TTC549 (cell line): ENCODE measurements around the gene TNRC6B.

ENCODE experiments used
- FAIRE-seq: peaks from 2 replicates; lab custom pipeline; 2012; peaks lifted over from hg19 to GRCh38; lab: Jason Lieb, UNC

Gene TNRC6B

DNA sequence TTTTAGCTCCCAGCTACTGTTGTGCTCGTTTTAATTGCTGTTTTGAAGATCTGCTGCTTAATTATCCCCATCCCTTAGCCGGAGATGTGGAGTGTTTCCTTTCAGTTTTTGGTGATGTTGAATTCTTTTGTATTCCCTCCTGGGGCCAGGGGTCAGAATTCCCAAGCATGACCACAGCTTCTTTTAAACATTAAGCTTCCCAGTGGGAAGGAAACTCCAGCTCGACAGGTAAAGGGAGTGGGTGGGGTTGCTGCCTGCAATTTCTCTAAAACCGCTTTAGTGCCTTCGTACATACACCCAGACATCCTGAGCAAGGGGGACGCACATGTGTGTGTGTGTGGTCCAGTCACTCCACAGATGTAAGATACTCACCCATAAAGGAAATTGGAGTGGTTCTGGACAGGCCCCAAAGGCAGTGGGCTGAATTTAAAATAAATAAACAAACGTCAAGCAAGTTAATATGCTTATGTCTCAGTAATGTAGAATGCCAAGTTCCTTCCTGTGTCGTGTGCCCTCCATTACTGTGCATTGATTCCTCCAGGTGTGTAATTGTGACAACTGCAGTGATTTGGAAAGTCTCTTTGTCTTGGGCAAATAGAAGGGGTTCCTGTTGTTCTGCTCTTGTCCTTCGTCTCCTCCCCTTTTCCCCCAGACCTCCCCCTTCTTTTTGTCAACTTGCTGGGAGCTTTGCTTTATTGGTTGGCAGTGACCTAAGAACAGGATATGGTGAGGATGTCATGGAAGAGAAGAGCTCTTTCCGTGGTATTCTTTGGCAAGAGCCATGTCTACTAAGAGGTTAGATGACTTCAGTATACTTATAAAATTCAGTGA, 149.4 kb downstream of the TNRC6B start:
- FAIRE-seq: no peak

DNA sequence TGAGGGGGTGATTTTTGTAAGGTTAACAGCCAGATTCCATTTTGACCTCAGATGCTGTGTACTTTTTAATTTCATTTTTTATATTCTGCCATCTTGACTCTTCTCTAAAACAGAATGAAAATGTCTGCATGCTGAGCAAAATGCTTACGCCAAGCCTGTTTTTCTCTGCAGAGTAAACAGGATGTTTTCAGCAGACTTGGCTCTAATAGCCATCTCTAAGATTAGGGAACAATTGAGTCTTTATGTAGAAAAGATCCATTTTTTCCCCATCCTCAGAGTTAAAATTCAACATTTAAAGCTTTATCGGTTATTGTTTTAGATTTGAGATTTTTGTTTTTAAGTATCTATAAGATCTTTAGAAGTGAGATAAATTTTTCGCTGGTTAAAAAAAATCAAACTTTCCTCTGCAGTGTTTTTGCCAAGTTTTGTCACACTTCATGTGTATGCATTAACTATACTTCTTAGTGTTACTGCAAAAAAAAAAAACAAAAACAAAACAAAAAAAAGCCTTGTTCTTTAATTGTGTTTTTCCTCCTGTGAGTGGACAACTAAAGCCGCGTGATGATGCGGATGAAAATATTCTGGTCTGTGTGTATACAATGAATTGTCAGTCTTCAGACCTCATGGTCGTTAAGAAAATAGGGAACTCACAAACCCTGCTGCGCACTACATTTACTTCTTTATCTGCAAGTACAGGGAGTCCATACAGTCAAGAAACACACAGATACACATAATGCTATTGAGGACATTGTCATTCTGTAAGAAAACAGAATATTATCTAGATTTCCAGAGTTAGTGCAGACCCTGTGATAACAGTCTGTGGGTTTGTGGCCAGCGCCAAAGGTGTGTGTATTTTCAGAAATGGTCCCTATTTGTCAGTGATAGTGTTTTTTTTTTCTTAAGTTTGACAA, 151.1 kb downstream of the TNRC6B start:
- no peak for FAIRE-seq

DNA sequence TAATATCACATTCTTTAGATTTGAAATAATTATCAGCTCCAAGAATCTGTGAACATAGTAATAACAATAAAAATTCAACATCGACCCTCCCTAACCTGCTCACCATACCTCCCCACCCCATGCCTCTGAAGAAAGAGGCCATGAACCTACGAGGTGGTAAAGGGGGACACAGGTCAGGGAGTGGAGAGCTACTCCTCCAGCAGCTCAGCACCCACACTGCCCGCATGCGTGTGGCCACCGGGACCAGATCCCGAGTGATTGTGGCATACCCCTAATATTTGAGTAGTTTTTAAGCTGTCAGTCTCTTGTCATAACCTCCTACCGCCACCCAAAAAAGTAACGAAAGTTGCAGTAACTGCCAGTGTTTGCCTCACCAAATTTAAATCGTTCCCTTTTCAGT, 151.7 kb downstream of the TNRC6B start:
- FAIRE-seq: no peak

DNA sequence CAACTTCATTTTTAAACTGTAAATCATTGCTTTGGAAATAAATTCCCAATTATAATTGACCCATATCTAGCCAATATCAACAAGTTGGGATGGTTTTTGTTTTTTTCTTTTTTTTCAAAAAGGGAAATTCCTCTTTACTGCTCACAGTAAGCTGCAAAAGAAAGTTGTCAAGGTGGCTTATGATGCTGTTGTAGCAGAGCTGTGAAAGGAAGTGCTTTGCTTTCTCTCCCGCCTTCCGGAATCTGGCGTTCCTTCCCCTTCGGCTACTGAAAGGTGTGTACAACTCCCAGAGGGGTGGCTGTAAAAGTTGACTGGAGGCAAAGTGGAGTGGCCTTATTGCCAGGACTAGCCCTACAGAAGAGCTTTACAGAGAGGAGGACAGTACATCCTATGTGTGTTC, 152.4 kb downstream of the TNRC6B start:
- no peak for FAIRE-seq

DNA sequence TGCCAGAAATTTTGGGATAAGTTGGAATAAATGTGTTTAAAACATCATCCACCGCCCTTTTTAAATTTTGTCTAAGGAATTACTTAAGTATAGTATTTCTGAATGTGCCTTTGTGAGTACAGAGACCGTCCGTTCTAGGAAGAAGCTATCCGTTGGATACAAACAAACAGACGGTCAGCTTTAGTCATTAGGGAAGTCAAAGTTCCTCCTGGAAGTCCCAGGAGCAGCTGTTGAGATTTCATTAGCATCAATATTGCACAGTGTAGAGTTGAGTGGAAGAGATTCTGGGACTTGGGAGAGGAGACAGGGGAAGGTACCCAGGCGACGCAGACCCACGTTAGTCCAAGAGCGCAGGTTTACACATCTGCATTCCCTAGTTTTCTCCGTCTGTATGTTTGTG, 152.9 kb downstream of the TNRC6B start:
- no peak for FAIRE-seq

DNA sequence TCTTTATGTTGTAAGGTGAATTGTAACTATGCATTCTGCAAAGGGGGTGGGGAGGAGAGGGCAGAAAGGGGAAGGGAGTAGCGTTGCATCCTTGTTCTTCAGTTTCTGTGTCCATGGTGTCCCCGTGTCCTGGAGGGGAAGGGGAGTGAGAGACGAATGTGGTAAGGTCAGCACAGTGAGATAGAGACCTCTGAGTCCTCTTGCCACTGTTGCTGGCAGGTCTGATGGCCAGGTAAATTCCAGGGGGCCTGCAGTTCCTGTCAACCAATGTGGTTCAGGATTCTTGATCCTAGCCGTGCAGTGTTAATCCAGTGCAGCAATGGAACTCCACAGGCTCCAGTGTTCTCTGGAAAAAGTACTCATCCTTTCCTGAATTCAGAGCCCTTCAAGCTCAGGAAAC, 154.0 kb downstream of the TNRC6B start:
- FAIRE-seq: no peak

DNA sequence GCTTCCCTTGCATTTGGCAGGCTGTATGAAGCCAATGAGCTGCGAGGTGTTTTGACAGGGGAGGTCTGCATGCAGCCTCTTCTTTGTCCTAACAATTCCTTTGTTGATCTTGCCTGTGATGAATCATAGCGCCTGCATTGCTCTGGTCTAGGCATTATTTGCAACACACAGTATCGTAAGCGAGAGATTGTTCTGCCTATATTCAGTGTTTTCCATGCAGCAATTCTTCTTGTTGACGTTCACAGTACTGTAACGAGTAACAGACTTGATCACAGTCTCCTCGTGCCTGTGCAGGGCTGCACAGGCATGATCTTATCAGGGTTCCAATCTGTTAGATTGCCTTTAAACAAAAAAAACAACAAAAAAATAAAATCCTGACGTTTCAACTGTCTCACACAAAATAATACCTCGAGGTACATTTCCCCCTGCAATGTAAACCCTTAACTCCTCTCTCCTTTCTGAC, 154.6 kb downstream of the TNRC6B start:
- FAIRE-seq: no peak

DNA sequence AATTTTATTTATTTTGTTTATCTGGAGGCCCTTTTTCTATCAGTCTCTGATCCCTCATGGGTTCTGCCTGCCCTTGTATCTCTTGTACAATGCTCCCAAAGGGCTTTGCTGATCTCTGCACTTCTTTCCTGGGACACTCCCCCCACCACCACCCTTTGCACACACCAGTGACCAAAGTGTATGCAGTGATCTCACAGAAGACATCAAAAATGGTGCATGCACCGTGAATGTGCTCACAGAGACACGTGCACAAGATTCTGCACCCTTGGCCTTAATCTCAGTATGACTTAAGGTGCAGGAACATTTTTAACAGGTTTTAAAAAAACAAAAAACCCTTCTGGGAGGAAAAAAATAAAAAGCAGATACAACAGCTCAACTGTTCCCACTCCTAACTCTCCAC, 156.3 kb downstream of the TNRC6B start:
- FAIRE-seq: no peak

DNA sequence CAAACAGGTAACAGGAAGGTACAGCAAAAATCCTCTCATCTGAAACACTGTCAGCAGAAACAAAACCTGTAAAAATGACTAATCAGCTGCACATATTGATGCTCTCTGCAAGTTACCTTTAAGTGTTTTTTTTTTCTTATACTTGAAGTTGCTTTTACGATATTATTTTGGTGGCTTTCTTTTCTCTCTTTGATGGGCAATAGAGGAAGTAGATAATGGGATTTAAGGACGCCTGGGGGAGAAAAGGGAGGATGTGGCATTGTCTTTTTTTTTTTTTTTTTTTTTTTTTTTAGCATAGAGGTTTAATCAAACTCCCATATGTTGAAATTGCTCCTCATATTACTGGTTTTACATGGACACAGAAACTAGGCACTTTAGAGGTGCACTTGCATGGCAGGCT, 157.2 kb downstream of the TNRC6B start:
- no peak for FAIRE-seq

DNA sequence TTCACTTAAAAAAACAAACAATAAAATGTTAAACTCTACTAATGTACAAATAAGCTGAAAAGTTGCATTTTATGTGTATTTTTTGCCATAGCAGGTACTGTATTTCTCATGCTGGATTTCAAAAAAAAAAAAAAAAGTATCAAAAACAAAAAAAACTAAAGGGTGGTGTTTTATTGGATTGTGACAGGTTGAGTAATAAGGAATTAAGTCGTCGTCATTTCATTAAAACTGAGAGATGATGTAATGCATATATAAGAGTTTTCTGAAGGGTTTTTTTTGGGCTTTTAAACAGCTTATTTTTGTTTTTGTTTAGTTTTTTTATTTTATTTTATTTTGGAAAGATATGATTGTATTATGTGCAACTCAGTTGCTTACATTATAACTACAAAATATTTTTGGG, 157.6 kb downstream of the TNRC6B start:
- no peak for FAIRE-seq

DNA sequence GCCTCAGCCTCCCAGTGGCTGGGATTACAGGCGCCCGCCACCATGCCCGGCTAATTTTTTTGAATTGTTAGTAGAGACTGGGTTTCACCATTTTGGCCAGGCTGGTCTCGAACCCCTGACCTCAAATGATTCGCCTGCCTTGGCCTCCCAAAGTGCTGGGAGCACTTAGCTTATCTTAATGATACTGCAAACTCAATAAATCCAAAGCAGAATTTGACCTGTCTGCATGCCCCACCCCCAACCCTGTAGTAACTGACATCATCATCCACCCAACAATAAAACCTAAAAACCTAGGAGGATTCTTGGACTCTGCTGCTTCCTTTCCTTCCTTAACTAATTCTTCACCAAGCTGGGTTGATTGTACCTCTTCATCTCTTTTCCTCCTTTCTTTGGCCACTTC, 162.3 kb downstream of the TNRC6B start:
- FAIRE-seq: no peak

DNA sequence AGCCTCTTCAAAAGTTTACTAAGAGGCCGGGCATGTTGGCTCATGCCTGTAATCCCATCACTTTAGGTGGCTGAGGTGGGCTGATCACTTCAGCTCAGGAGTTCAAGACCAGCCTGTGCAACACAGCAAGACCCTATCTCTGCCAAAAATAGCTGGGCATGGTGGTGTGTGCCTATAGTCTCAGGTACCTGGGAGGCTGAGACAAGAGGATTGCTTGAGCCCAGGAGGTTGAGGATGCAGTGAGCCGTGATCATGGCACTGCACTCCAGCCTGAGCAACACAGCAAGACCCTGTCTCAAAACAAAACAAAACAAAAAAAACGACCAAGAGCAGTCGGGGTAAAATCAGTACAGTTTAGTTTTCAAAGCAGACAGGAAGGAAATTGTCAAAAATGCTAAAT, 163.9 kb downstream of the TNRC6B start:
- no peak for FAIRE-seq

DNA sequence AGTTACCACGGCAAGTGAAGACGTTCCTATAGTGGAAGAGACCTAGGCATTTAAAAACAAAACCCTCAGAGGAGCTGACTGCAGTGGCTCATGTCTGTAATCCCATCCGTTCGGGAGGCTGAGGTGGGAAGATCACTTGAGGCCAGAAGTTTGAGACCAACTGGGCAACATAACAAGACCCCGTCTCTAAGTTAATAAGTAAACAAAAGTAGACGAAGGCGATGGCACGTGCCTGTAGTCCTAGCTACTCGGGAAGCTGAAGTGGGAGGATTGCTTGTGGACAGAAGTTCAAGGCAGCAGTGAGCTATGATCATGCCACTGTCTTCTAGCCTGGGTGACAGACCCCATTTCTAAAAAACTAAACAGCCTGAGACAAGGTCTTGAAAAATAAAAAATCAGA, 164.8 kb downstream of the TNRC6B start:
- FAIRE-seq: no peak

DNA sequence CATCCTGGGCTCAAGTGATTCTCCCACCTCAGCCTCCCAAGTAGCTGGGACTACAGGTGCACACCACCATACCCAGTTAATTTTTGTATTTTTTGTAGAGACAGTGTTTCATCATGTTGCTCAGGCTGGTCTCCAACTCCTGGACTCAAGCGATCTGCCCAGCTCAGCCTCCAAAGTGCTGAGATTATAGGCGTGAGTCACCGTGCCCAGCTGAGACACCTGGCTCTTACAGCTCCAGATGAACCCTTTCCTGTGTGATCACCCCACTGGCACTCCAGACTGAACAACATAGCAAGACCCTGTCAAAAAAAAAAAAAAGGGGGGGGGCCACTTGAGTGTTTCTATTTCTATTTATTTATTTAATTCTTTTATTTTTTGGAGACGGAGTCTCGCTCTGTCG, 167.5 kb downstream of the TNRC6B start:
- FAIRE-seq: no peak

DNA sequence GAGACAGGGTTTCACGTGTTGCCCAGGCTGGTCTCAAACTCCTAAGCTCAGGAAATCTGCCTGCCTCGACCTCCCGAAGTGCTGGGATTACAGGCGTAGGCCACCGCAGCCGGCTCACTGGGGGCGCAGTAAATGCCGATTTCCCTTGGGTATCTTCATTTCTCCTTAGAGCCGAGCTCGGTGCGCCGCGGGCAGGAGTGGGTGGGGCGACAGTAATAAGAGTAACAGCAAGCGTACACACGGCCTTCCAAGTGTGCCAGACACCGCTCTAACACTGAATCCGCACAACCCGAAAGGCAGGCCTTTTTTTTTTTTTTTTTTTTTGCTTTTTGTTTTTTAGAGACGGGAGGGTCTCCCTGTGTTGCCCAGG, 168.1 kb downstream of the TNRC6B start:
- FAIRE-seq: no peak

DNA sequence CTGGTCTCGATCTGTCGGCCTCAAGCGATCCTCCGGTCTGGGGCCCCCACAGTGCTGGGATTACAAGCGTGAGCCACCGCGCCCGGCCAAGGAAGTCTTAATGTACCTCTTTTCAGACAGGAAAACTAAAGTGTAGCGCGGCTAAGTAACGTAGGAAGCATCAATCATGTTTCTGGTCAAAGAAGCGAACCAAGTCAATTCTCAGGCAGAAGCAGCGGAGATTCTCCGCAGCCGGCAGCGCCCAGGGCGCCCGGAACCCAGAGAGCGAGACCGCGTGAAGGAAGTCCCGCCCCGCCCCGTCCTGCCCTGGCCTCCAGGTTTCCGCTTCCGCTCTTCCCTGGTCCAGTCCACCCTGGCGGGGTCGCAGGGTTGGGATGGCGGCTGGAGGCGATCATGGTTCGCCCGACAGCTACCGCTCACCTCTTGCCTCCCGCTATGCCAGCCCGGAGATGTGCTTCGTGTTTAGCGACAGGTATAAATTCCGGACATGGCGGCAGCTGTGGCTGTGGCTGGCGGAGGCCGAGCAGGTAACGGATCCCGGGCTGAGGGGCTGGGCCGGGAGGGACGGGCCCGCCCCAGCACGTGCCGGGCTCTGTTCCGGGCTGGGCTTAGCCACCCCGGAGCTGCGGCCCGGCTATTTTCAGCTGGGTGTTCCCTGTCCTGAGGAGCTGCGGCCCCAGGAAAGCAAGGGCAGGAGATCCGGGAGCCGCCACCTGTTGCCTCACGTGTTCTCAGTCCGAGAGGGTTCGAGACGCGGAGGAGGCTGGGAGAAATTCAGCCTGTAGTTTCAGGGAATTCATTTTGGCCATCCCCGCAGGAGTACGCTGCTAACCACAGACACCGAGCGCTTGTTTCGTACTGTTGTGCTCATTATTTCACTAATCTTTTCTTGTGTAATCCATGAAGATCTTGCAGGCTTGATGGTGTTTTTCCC, 168.7 kb downstream of the TNRC6B start, which contains the start of gene ADSL:
Gene ADSL, plus strand, starts transcription at position 316 of the 934 bp plus-strand sequence. Its CDS starts 59 bp downstream, at position 375.
- FAIRE-seq: no peak

DNA sequence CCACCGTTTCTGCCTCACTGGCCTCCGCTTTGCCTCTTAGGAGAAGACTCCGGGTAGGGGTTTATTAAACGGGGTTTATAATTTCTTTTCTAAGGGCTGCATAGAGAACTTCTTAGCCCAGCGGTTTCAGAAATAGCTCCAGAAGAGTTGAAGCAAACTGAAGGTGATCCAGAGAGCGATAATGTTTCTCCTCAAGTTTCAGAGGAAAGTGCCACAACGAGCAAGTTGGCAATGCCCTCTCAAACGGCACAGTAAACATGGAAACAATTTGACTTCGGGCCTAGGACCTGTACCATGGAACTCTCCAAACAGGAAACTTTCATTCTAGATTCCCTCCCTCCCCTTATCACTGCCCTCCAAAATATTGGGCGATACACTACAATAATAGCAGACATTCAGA, 169.6 kb downstream of the TNRC6B start:
- no peak for FAIRE-seq

DNA sequence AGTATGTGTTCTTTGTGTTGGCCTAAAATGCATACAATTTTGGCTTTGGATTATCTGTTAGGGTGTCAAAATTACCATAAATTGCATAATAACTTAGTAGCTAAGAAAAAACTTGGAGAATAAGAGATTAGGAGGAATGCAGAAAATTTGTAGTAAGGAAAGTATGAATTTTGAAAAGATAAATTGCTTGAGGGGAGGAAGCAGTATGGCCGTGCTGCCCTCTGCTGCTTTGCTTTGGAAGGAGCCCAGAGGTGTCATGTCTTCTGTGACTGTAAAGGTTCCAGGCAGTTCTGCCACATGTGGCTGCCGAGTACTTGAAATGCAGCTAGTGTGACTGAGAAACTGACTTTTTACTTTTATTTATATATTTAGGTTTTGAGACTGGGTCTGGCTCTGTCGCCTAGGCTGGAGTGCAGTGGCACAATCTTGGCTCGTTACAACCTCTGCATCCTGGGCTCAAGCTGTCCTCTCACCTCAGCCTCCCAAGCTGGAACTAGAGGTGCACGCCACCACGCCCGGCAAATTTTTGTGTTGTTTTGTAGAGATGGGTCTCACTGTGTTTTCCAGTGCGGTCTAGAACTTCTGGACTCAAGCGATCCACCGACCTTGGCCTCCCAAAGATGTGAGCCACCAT, 170.4 kb downstream of the TNRC6B start:
- no peak for FAIRE-seq

DNA sequence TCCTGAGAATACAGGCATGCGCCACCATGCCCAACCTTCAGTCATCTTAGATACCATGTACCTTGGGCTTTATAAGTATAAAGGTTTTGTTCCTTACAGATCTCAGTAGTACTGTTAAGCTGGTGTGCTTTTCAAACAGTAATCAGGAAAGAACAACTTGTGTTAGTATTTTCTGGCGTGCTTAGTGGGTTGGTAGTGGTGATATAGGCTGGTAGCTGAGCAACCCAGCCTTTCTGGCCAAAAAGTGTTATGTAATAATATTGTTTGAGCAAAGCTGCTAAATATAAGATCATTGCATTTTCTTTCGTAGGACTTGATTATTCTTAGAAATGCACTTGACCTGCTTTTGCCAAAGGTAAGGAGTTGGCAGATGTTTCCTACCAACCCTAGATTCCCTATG, 175.0 kb downstream of the TNRC6B start:
- FAIRE-seq: no peak

DNA sequence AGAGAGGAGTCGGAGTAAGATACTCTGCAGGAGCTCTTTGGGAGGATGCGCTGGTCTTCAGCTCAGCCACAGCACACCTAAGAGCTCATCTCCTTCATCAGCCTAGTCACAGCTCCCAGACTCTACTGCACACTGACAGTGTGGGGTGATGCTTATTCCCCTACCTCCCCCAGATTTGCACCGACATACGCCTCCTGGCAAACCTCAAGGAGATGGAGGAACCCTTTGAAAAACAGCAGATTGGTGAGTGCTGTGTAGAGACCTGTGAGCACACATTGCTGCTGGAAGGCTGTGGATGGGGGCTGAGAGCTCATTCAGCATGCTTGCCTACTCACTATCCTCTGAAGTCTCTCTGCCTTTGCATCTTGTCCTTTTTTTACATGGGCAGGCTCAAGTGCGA, 183.4 kb downstream of the TNRC6B start:
- FAIRE-seq: no peak

DNA sequence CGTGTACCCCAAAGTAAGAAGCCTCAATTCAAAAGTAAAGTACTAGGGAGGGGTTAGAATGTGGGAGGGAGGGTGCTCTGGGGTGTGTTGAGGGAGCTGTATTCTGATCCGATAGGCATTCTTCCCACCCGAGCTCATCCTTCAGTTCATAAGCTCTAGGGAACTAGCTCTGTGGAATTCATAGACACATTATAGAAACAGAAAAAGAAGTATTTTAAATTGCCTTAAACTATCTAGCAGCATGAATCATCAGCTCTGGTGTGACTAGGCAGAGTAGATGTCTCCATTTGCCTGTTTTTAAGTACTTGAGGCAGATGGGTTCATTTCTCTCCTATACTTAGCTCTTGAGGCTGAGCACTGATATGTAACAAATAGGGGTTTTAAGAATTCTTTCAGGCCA, 185.3 kb downstream of the TNRC6B start:
- no peak for FAIRE-seq

DNA sequence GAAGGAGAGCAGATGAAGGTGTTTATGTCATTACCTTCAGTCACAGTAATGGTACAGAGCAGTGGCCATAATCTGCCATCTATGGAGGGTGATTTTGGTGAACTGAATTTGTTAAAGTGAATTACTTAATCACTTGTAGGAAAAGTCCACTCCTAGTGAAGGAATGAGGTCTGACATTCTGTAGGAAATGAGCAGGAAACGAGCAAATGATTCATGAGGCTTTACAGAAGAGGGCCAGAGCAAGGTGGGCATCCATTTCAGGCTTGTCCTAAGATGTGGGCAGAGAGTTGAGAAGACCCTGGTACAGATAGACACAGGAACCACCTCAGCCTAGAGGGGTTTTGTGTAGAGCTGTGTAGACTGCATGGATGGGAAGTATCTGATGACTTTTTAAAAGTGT, 186.7 kb downstream of the TNRC6B start:
- FAIRE-seq: no peak
